Prostate gland (tissue), 2 donors: ENCODE data around the gene PDPN.

Source experiments
- POLR2A ChIP-seq: fragments of 450-650 bp; IDR thresholded peaks from one replicate; pipeline ENCODE4 v1.6.1; 2016; ENCODE audit warnings: antibody characterized with exemption, mild to moderate bottlenecking
- TF ChIP-seq, protein P1 (sequence below), 4 experiments: fragments of 200-600 bp in 2 of 4; fragments of 450-650 bp in 2 of 4; sonication (generic) in 2 of 4; IDR thresholded peaks; 1 replicate in 3 of 4; 2 replicates in 1 of 4; pipeline ENCODE4 v1.5.1; 2016 to 2019; ENCODE audit warnings: antibody characterized with exemption in 4 of 4, mild to moderate bottlenecking in 2 of 4, moderate library complexity in 2 of 4

DNA sequence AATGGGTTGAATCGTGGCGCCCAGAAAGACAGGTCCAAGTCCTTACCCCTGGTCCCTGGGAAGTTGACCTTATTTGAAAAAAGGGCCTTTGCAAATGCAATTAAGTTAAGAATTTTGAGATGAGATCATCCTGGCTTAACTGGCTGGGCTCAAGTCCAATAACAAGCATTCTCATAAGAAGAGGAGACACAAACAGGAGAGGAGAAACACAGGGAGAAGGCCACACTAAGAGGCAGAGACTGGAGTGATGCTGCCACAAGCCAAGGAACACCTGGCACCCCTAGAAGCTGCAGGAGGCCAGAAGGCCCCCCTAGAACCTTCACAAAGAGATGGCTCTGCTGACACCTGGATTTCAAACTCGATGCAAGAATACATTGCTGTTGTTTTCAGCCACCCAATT, 44.6 kb downstream of the PDPN start:
- TF ChIP-seq, protein P1, sequence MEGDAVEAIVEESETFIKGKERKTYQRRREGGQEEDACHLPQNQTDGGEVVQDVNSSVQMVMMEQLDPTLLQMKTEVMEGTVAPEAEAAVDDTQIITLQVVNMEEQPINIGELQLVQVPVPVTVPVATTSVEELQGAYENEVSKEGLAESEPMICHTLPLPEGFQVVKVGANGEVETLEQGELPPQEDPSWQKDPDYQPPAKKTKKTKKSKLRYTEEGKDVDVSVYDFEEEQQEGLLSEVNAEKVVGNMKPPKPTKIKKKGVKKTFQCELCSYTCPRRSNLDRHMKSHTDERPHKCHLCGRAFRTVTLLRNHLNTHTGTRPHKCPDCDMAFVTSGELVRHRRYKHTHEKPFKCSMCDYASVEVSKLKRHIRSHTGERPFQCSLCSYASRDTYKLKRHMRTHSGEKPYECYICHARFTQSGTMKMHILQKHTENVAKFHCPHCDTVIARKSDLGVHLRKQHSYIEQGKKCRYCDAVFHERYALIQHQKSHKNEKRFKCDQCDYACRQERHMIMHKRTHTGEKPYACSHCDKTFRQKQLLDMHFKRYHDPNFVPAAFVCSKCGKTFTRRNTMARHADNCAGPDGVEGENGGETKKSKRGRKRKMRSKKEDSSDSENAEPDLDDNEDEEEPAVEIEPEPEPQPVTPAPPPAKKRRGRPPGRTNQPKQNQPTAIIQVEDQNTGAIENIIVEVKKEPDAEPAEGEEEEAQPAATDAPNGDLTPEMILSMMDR (IDR thresholded peaks at IDR 0.05) = no peak
- TF ChIP-seq POLR2A = no peak
